Ecto neural progenitor cell (in vitro differentiated cells): ENCODE measurements around the gene BUB1B.

Experiments used
- DNase-seq: peaks from one replicate; pipeline ENCODE4 v3.0.0-alpha.2; 2018; ENCODE audit warnings: low spot score

The BUB1B gene

DNA sequence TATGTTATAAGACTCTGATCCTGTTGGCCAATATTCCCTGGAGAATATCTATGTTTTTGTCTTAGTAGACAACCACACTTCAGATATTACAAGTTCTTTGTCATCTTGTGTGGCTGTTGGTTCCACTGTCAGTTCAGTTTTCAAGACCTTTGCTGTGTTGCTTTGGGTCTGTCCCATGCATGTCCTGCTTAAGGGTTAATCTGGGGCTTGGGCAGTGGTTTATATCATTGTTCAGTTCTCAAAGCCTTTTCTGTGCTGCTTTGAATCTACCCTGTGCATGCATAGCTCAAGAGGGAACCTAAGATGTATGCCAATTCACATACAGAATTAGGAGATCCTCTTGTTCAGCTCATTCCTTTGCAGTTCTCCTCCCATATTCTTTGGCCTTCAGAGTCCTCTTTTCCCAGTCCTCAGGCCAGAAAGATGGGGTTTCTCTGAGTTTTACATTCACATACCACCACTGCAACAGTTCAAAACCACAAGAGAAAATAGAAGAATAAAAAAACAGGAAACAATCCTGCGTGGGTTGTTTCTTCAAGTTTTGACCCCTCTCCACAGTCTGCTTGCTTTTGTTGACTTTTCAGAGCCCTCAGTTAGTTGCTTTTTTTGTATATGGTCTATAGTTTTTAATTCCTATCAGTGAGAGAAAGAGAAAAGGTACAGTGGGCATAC lies 21.6 kb downstream of the BUB1B start:
- DNase-seq = no peak

DNA sequence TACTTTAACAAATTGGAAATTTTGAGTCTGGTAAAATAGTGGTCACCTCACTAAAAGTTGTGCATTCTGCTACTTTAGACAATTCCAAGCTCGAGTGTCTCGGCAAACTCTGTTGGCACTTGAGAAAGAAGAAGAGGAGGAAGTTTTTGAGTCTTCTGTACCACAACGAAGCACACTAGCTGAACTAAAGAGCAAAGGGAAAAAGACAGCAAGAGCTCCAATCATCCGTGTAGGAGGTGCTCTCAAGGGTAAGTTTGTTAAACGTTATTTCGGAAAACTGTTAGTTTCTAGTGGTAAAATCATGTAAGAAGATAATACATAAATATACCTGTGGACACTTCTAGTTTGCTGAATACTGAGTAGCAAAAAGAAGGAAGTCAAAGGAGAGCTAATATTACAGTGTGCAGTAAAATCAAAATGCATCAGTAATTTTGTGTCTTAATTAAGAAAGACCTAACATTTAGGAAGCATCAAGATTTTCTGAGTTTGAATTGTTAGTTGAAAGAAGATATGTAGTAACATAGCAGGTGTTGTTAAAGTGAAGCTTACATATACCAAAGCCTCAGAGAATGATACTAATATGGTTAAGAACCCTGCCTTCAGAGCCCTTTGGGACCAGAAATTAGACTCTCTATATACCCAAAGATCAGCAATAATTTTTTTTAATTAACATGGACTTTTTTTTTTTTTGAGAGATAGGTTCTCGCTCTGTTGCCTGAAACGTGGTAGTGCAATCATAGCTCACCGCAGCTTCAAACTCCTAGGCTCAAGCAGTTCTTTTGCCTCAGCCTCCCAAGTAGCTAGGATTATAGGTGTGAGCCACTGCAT lies 23.0 kb downstream of the BUB1B start:
- no peak for DNase-seq

DNA sequence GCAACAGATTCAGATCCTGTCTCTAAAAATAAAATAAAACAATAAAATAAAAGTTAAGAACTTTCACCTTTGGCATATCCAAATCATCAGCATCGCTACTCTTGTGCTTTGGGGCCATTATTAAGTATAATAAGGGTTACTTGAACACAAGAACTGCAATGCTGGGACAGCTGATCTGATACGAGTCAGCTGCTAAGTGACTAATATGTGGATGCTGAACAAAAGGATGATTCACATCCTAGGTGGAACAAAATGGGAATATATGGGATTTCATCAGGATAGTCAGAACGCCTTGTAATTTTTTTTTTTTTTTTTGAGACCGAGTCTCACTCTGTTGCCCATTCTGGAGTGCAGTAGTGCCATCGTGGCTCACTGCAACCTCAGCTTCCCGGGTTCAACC lies 29.7 kb downstream of the BUB1B start:
- DNase-seq = no peak

DNA sequence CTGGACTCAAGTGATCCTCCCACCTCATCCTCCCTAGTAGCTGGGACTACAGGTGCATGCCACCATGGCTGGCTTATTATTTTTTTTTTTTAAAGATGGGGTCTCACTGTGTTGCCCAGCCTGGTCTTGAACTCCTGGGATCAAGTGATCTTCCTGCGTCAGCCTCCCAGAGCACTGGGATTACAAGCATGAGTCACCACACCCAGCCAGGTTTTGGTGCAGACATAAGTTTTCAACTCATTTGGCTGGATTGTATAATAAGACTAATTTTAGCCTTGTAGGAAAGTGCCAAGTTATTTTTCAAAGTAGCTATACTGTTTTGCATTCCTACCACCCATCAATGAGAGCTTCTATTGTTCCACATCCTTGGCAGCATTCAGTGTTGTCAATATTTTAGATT lies 32.1 kb downstream of the BUB1B start:
- DNase-seq = no peak

DNA sequence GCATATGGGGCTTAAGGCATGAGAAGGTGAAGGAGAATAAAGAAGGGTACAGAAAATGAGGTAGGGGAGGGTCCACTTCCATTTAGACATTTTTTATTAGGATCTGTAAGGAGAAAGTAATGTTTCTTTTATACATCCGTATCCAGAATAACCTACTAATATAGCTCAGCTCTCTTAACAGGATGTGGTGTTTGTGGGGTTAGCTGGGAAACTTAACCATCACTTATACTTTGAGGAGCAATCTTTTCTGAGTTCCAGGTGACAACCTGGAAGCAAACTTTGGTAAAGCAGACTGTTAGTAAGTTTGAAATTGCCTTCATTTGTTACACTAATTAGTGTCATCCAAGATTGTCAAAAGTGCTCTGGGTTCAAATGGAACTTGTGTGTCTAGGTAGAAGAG lies 36.6 kb downstream of the BUB1B start:
- no peak for DNase-seq

DNA sequence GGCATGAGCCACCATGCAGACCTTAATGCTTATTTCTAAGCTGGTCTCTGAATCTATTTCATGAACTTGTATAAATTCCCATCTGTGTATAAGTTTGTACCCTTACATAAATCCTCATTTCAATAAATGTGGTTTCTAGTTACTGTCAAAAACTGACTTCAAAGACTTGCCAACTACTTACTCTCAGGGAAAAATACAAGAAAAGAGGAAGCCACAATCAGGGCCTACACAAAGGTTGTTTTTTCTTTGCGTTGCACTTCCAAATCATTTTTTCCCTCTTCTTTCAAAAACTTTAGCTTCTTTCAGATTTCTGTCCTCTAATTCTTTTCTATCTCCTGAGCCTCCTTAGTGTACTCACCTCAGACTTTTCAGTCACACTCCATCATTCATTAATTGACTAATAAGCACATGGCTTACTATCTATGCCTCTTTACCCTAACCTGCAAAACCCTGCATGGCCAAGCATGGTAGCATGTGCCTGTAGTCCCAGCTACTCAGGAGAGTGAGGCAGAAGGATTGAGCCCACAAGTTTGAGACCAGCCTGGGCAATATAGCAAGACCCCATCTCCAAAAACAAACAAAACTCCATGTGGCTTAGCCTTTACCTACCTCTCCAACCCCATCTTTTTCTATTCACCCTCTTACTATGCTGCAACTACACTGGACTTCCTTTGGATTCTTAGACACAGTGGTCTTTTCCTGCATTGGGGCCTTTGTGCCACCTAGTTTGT lies 37.7 kb downstream of the BUB1B start:
- DNase-seq = no peak

DNA sequence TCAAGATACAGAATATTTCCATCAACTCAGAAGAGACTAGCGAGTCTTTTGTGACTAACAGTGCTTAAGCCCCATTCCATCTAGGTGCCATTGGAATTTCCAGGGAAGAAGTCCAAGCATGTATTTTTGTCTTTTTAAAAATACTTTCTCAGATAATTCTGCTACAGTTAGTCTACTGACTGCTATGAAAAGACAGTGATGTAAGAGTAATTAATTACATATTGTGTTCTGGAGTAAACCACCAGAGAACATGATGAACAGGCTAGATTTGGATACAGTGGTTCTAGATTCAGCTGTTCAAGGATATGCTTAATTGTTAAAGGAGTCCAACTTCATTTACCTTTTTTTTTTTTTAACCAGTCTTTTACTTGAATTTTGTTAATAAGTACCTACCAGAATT lies 43.2 kb downstream of the BUB1B start:
- DNase-seq = no peak

DNA sequence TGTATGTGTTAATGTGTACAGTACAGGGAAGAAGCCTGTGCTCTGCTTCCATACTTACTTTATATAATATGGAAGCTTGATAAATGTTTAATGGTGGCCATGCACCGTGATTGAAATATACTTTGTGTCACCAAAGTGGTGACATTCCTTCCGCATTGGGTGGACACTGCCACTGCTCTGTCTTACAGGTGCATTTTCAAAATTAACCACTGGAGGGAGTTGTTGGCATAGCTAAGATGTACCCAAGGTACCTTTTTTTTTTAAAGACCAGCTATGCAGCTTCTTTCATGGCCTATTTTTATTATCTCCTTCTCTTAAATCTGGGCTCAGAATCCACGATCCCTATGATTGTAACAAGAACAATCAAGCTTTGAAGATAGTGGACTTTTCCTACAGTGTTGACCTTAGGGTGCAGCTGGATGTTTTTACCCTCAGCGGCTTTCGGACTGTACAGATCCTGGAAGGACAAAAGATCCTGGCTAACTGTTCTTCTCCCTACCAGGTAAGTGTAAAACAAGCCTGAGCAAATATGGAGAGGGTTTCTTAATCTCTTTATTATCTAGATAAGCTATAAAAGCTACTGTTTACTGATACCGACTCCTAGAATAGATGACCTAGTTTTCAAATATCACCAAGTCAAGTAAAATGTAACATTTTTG lies 56.4 kb downstream of the BUB1B start:
- DNase-seq = peak; percentile 52

DNA sequence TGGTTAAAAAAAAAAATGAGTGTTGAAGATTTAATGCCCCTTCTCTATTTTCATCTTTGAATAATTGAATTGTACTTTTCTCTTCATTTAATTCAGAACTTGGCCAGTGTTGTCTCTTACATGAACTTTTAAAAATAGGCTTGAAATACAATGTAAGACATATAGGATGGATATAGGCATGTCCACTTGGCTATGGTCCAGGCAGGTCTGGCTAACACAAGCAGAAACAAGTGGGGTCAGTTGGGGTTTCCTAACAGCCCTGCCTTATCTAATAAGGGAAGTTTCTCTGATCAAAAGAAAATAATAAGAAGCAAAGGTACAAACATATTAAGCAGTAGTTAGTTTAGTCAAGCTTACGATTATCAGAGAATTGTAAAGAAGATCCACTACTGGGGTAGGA lies 58.9 kb downstream of the BUB1B start:
- DNase-seq = no peak

DNA sequence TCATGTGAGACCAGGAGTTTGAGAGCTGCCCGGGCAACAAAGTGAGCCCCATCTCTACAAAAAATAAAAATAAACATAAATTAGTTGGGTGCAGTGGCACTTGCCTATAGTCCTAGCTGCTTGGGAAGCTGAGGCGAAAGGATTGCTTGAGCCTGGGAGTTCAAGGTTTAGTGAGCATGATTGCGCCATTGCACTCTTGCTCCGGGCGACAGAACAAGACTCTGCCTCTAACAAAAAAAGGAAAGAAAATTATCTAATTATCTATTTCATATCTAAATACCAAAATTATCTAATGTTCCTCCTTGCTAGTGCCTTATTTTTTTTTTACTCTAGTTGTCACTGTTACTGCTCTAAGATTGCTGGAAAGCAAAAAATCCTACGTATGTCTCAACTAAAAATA lies 61.3 kb downstream of the BUB1B start:
- no peak for DNase-seq

DNA sequence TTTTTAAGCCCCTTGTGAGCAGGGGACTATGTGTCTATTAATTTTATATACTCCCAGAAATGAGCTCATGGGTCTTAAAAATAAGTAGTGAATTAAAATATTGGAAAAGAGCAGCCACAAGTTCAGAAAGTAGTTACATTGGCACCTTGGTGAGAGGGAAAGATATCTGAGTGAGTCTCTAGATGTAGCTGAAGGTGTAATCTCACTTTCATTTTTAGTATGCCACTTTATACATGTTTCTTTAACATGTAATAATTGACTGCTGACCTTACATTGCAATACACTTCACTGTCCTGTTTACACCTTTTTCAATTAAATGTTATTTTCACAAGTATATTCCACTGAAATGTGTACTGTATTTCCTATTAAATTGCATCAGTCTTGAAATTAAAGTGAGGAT lies 65.9 kb downstream of the BUB1B start:
- DNase-seq = no peak

DNA sequence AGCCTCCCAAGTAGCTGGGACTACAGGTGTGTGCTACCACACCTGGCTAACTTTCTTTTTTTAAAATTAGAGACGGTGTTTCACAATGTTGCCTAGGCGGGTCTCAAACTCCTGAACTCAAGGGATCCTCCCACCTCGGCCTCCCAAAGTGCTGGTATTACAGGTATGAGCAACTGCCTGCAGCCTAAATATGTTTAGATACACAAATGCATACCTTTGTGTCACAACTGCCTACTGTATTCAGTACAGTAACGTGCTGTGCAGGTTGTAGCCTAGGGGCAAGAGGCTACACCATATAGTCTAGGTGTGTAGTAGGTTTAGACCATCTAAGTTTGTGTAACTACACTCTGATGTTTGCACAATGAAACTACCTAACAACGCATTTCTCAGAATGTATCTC lies 68.4 kb downstream of the BUB1B start:
- DNase-seq = no peak

DNA sequence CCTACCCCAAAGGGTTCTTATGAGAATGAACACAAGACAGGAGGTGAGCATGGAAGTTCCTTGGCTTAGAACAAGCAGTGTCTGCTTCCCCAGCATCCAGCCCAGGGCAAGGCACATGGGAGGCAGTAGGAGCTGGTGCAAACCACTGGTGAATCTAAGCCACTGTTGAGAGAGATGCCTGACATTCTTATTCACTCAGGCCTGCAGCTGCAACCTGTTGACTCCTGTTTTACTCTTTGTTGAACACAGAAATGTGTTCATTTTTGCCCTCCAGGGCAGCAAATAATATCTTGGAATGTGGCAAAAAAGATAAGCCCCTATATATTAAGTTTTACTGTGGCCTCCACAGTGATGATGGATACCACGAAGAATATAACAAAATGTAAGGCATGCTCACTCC lies 69.1 kb downstream of the BUB1B start:
- DNase-seq = no peak

DNA sequence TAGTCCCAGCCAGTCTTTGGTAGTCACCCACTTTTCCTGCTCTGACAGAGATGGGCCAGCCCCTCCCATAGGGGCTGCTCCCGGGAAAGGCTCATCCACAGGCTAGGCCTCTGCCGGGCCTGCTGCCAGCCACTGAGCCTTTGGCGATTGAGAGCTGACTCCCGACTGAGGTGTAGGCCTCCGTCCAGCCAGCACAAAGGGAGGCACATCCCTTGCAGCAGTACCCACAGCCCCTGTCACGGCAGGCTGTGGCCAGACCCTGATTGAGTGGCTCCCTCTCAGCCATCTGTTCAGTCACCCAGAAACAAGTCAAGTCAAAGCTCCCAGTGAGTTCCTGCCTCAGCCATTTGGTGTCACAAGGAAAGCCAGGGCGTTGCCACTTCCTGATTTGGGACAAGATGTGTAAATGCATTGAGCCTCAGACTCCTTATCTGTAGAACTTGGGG lies 71.8 kb downstream of the BUB1B start:
- no peak for DNase-seq

DNA sequence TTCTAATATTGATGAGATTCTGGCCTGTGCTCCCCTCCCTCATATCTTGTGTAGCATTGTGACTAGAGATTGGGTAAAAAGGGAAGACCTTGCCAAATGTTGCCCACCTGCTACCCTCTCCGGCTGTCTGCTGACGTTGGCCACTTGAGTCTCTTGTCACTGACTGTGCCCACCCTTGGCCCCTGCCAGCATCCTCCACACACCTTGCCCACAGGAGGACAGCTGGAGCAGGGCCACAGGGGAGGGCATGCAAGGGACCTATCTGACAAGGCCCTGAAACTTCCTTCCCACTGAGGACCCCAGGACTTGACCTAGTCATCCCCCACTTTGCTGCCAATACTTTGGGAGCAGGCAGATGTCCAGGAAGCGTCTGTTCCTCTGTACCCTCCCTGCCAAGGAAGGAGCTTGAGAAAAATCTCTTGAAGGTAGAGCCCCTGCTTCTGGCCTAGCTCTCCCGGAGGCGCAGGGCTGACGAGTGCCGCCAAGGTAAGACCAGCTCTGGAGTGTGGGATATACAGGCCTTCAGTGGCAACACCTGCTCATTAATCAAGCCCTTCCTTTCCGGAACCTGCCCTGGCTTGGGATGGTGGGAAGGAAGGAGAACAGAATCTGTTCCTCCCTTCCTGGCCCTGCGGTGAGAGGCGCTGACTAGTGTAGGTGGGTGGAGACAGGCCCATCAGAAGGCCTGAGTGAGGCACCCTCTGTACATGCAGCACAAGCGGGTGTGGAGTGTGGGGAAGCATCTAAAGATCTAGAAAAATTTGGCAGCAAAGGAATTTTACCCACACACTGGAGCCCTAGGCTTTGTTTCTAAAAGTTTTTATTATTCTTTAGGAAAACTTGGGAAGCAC lies 73.1 kb downstream of the BUB1B start:
- DNase-seq = no peak

DNA sequence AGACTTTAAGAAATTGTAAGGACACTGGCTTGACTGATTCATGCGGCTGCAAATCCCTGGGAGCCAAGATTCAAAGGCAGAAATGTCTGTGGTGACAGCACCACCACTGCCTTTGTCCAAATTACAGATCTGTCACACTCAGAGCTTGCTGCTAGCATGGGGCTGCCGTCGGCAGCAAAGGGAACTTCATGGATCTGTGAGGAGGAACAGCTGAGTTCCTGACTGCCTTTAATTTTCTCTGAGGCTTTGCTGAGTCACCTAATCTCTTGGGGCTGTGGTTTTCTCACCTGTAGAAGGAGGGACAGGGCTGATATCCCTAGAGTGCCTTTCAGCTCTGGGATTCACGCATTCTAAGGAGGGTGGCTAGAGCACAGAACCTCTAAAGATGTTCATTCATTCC lies 73.9 kb downstream of the BUB1B start:
- no peak for DNase-seq

DNA sequence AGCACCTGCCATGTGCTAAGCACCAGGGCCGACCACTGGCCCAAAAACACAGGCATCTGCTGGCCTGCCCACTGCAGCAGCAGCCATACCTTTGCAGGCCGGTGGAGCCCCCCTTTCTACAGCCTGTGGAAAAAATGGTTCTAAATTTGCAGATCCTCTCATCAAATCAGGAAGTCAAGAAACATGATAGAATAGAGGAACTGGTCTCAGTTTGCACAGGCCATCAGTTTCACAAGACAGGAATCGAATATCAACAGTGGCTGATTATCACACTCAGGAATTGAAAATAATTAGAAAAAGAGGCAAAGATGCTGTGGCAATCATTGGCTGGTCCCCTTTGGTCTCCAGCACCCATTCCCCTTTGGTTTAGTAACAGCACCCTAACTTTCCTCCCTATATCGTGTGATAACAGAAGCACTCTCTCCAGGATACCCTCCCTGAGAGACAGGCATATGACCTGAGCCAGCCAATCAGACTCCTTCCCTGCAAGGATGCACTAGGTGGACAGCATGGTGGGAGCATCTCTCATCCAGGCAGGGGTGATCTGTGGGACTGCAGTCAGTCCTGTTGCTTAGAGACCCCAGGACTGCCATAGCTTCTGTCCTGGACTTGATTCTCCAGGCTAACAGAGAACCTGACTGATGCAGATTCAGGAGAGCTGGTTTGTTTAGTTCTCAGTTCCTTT lies 74.5 kb downstream of the BUB1B start:
- DNase-seq = peak; percentile 39

DNA sequence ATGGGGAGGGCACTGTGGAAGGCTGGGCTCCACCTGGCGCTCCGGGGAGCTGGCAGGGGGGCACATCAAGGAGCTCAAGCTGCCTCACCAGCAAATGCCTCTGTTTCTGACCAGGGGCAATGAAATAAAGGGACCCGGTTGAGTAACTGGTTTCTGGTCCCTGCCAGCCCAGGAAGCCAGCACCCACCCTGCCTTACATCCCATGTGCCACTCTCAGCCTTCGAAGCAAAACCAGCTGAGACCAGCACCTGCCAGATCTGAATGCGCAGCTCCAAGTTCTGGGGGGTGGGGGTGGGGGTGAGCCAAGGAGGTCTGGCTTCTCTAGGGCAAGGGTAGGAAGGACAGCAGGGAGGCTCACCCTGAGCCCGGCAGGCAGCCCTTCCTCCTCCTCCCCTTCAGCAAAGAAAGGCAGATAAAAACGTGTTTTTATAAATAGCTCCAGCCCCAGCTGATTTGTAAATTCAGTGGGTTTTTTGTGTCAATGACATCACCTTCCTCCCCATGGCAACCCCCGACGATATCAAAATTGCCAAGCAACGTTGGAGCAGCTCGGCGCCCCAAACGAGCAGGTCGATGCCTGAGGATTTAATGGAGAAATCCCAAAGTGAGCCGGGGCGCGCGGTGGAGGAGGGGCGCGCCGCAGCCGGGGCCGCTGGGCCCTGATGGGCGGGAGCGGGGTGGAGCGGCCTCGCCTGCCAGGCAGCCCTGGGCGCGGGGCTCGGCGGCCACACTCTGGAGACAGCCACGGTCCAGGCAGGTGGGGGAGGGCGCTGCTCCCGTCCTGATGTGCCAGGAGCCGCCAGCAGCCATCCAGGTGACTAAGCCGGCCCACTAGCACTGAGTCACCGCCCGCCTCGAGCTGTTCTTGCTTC lies 77.9 kb downstream of the BUB1B start, which contains the start of gene PAK6:
Gene PAK6, plus strand, starts transcription at position 532 of the 872 bp plus-strand sequence. CDS start 25,723 bp downstream, outside the sequence.
- peak; percentile 77 for DNase-seq

DNA sequence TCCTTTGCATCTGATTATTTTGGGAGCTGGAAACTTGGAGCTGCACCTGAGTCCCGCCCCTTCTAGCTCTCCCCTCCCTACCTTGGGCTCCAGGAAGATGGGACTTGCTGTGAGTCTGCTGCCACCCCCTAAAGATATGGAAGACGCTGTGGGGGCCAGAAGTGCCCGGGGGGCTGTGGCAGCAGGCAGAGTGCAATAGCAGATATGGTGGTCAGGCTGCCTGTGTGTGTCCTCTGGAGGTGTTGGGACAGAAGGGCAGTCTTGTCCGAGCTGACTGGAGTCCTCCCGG lies 78.5 kb downstream of the BUB1B start:
- DNase-seq = no peak
